ENCODE data around the gene TXLNG.

TXLNG gene

GRCh38 chrX:16785247-16786138 lies 773 bp upstream of the TXLNG start:
- peak overlapping the region; percentile 46 to 84; a peak in 3 of 4 replicates for H3K4me3 ChIP-seq (ENCODE audit: low read depth in 1 of 2, low read length in 2 of 2)
- peaks cover under 1% of the 10 kb centered on the region; the same call in 1 of the 2 replicates for H3K36me3 ChIP-seq (ENCODE audit: insufficient read depth, low read length)
- no peak for TF ChIP-seq EZH2 (IDR thresholded peaks at IDR 0.05; ENCODE audit: borderline replicate concordance, low read depth, low read length, severe bottlenecking)
- no peak for TF ChIP-seq CTCF (IDR thresholded peaks at IDR 0.05; ENCODE audit: borderline replicate concordance, extremely low read depth, low read length, poor library complexity, severe bottlenecking)
- H3K27ac ChIP-seq (ENCODE audit: low read length) = peak overlapping the region; percentile 66
- no peaks in the 10 kb centered on the region for H3K27me3 ChIP-seq (ENCODE audit: insufficient read depth, low read length, poor library complexity)
- peak overlapping the region; percentile 51 for H3K9ac ChIP-seq (ENCODE audit: low read depth, low read length)
- peak; percentile 8 for DNase-seq
- no peaks in the 10 kb centered on the region for H3K9me3 ChIP-seq (ENCODE audit: insufficient read depth, low read length, severe bottlenecking)
- H2AFZ ChIP-seq (ENCODE audit: low read depth, low read length) = peak overlapping the region; percentile 92
- peaks cover 38% of the 10 kb centered on the region for H3K79me2 ChIP-seq (ENCODE audit: insufficient read depth, low read length)
- no peak for ATAC-seq (ENCODE audit: insufficient read depth, low read depth)
- H3K4me2 ChIP-seq (ENCODE audit: insufficient read depth, low read length) = peak overlapping the region; percentile 63
- peaks cover 21% of the 10 kb centered on the region for H3K4me1 ChIP-seq (ENCODE audit: insufficient read depth, low read length)
- no peaks in the 10 kb centered on the region for H4K20me1 ChIP-seq (ENCODE audit: insufficient read depth, low read length)

GRCh38 chrX:16786791-16787735 lies 797 bp downstream of the TXLNG start:
- Histone ChIP-seq H3K79me2 (ENCODE audit: insufficient read depth, low read length) (peaks cover 51% of the 10 kb centered on the region), H3K27ac (ENCODE audit: low read length) (peak overlapping the region; percentile 70; the same call in 1 of the 2 replicates), H3K36me3 (ENCODE audit: insufficient read depth, low read length) (peaks cover 12% of the 10 kb centered on the region), H3K4me2 (ENCODE audit: insufficient read depth, low read length) (peak overlapping the region; percentile 74), H4K20me1 (ENCODE audit: insufficient read depth, low read length) (peaks cover under 1% of the 10 kb centered on the region; the same call in 1 of the 2 replicates), H3K27me3 (ENCODE audit: insufficient read depth, low read length, poor library complexity) (no peaks in the 10 kb centered on the region), H3K9me3 (ENCODE audit: insufficient read depth, low read length, severe bottlenecking) (no peaks in the 10 kb centered on the region), H3K4me3 (ENCODE audit: low read depth in 1 of 2, low read length in 2 of 2) (peak overlapping the region; percentile 37 to 84; a peak in 3 of 4 replicates), H3K4me1 (ENCODE audit: insufficient read depth, low read length) (peaks cover 21% of the 10 kb centered on the region), H3K9ac (ENCODE audit: low read depth, low read length) (peak overlapping the region; percentile 71), H2AFZ (ENCODE audit: low read depth, low read length) (peak overlapping the region; percentile 64)
- ATAC-seq (ENCODE audit: insufficient read depth, low read depth) (peak; percentile 22), DNase-seq (peak; percentile 37)
- TF ChIP-seq EZH2 (IDR thresholded peaks at IDR 0.05; ENCODE audit: borderline replicate concordance, low read depth, low read length, severe bottlenecking) = no peak
- TF ChIP-seq CTCF (IDR thresholded peaks at IDR 0.05; ENCODE audit: borderline replicate concordance, extremely low read depth, low read length, poor library complexity, severe bottlenecking) = no peak

- Histone ChIP-seq H3K9ac (ENCODE audit: low read depth, low read length) (no peak overlapping the region), H3K79me2 (ENCODE audit: insufficient read depth, low read length) (peaks cover 61% of the 10 kb centered on the region), H3K4me1 (ENCODE audit: insufficient read depth, low read length) (peaks cover 21% of the 10 kb centered on the region), H3K4me2 (ENCODE audit: insufficient read depth, low read length) (peak overlapping the region; percentile 74; the same call in 1 of the 2 replicates), H3K36me3 (ENCODE audit: insufficient read depth, low read length) (peaks cover 14% of the 10 kb centered on the region), H3K27ac (ENCODE audit: low read length) (no peak overlapping the region), H4K20me1 (ENCODE audit: insufficient read depth, low read length) (peaks cover 3% of the 10 kb centered on the region; the same call in 1 of the 2 replicates), H3K4me3 (ENCODE audit: low read depth in 1 of 2, low read length in 2 of 2) (no peak overlapping the region), H3K9me3 (ENCODE audit: insufficient read depth, low read length, severe bottlenecking) (no peaks in the 10 kb centered on the region), H2AFZ (ENCODE audit: low read depth, low read length) (no peak overlapping the region), H3K27me3 (ENCODE audit: insufficient read depth, low read length, poor library complexity) (no peaks in the 10 kb centered on the region)
- no peak for ATAC-seq (ENCODE audit: insufficient read depth, low read depth)
- no peak for DNase-seq
- TF ChIP-seq EZH2 (IDR thresholded peaks at IDR 0.05; ENCODE audit: borderline replicate concordance, low read depth, low read length, severe bottlenecking) (no peak), CTCF (IDR thresholded peaks at IDR 0.05; ENCODE audit: borderline replicate concordance, extremely low read depth, low read length, poor library complexity, severe bottlenecking) (no peak)
Observed at GRCh38 chrX:16788477-16788876, 2.2 kb downstream of the TXLNG start.

Data from DND-41 (cell line).